CD4-positive, alpha-beta T cell treated with Interleukin-1 beta for 1 hour (primary cell): ENCODE data around the gene CCZ1.
"Not testable (repeated sequence)": the region's sequence is repeated elsewhere in the genome, so short reads cannot be mapped to it uniquely, and the experiment has no call there.

Experiments used
- DNase-seq, 2 donors: peaks; one replicate each; pipeline ENCODE4 v3.0.0-alpha.2; 2020 to 2022

Gene CCZ1

DNA sequence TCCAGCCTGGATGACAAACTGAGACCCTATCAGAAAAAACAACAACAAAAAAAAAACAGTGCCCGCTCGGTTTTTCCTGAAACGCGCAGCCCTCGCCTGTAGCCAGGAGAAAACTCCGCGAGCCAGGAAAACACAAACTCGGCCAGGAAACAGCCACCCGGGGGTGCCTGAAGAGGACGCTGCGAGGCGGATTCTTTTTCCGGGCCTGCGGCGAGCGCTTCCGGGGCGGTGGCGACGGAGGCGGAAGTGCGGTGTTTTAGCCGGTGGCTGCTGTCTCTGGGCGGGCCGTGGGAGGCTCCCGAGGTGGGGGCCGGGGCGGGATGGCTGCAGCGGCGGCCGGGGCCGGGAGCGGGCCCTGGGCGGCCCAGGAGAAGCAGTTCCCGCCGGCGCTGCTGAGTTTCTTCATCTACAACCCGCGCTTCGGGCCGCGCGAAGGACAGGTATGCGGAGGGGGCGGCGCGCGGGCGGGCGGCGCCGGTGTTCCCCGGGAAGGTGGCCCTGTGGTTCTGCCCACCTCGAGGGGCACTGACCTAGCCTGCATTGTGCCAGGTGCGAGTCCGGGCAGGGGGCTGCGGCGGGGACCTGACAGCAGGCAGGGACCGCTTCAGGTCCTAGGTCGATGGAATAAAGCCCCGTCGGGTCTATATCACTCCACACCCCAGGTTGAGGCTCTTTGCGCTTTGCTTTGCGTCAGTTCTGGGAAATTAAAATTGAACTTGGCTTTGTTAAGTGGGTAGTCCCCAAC is at the start of gene CCZ1:
Gene CCZ1 (plus strand): TSS at position 254 of the 745 bp plus-strand sequence. CDS start 67 bp downstream, at position 321.
- peak; percentile 72 to 74 for DNase-seq

DNA sequence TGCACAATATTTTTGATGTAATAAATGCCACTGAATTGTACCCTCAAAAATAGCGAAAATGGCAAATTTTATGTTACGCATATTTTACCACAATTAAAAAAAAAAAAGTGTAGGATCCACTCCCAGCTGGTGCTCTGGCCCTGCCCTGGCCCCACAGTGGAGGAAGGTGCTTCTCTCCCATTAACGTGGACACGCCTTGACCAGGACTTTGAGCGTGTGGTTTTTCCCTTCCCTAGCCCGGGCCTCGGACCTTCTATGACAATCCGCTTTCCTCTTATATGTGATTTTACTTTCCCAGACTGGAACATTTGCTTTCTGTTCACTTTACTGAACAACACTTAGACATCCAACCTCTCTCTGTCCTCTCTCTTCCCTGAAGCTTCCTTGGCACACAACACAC is 47.6 kb upstream of the CCZ1 start:
- no peak for DNase-seq

DNA sequence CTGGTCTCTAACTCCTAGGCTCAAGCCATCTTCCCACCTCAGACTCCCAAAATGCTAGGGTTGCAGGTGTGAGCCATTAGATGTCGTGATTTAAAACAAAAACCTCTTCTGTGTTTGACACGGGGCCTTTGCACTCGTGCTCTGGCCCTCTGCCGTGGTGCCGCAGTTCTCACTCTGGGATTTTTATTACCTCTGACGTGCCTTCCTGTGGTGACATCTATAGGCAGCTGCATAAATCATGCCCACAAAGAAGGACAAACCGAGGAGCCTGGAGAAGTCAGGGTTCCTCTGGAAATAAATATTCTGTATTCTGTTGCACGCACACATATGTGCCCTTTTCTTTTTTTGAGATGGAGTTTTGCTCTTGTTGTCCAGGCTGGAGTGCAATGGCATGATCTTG is 43.8 kb upstream of the CCZ1 start:
- DNase-seq = no peak

DNA sequence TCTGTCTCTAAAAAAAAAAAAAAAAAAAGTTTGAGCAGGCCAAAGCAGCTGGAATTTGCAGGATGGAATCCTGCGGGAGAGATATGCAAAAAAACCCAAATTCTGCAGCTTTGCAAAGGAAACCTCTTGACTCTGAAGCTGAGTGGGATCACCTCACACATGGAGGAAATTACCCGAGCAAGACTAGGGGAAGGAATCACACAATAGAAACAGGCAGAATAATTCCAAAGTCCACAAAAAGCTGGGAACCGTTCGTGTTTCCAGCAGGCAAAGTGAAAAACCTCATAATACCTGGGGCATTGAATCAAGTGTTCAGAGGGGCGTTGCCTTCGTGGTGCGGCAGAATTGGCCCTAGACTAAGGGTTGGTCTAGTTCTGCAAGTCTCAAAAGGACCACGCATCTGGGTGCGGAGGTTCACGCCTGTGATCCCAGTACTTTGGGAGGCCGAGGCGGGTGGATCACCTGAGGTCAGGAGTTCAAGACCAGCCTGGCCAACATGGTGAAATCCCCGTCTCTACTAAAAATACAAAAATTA is 41.4 kb upstream of the CCZ1 start:
- DNase-seq = not testable (repeated sequence)

DNA sequence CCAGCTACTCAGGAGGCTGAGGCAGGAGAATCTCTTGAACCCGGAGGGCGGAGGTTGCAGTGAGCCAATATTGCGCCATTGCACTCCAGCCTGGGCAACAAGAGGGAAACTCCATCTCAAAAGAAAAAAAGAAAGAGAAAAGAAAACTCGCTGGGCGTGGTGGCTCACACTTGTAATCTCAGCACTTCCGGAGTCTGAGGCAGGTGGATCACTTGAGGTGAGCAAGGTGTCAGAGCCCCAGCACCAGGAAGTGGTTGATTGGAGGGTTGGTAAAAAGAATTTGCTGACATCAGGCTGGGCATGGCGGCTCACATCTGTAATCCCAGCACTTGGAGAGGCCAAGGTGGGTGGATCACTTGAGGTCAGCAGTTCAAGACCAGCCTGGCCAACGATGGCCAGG is 40.0 kb upstream of the CCZ1 start:
- peak; percentile 68 to 81 for DNase-seq

DNA sequence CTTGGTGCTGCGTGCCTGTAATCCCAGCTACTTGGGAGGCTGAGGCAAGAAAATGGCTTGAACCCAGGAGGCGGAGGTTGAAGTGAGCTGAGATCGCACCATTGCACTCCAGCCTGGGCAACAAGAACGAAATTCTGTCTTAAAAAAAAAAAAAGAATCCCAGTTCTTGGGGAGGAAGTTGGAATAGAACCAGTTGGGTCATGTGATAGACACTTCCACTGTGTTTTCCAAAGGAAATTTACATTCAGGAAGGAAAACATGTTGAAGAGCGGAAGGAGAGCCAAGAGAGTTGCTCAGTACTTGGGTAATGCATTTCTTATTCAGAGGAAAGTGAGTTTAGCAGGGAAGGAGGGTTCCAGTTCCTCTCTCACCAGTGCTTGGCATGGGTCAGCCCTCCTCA is 37.3 kb upstream of the CCZ1 start:
- not testable (repeated sequence) for DNase-seq

DNA sequence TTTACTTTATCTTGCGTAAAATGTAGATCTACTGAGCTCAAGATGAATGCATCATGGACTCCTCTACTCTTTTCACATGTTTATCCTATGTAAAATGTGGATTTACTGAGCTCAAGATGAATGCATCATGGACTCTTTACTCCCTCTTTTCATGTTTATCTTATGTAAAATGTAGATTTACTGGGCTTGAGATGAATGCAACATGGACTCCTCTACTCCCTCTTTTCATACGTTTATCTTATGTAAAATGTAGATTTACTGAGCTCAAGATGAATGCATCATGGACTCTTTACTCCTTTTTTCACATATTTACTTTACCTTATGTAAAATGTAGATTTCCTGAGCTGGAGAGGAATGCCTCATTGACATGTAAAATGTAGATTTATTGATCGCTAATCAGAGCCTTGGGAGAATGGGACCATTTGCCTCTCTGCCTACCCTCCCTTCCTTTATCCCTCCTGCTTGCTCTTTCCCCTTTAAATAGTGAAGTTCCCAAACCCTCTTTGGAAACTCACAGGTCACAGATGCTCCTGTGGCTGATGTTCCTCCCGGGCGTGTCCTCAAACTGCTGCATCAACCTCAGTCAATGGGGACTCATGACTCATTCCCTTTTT is 35.7 kb upstream of the CCZ1 start:
- DNase-seq = not testable (repeated sequence)

DNA sequence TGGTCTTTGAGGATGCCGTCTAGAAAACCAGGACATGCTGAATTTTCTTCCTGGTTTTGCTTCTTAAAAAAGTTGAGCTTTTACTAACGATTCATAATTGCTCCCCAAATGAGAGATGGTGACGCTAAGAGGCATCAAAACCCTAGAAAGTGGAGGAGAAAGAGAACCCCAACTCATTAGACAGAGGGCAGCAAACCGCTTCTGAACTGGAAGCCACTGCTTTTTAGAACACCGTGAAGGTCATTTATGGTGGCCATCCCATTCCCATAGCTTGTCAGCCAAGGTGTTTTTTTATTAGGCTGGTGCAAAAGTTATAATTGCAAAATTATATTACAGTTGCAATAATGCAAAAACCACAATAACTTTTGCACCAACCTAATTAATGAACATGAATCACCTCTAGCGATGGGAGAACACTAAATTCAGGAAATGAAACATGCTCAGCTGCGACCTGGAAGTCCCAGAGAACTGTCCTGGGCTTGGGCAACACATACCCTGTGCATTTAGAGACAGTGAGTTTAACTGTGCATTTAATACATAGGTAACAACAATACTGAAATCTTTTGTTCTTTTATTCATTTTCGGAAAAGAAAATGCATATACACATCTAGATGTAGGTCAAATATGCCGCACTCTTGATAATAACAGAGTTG is 33.1 kb upstream of the CCZ1 start:
- DNase-seq = not testable (repeated sequence)

DNA sequence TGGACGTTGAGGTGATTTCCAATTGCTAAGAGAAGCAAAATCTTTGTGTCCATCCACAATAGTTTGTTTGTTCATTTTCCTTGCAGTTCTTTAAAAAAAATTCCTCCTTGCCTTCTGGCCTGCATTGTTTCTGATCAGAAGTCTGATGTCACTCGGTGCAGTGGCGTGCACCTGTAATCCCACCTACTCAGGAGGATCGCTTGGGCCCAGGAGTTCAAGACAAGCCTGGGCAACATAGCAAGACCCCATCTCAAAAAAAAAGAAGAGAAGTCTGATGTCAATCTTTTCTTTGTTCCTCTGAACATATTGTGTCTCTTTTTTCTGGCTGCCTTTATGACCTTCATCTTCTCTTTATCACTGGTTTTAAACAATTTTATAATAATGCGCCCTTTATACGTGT is 31.5 kb upstream of the CCZ1 start:
- no peak for DNase-seq

DNA sequence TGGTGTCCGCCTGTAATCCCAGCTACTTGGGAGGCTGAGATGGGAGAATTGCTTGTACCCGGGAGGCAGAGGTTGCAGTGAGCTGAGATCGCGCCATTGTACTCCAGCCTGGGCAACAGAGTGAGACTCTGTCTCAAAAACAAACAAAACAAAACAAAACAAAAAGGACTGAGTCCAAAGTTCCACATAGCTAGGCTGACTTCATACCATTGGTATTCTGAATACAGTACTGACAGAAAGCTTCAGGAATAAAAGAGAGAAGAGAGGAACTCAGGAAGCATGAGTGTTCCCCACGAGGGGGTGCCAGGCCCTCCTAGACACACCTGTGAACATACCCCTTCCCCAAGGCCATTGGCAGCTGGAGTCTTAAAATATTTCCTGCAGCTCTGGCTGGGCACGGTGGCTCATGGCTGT is 29.6 kb upstream of the CCZ1 start:
- not testable (repeated sequence) for DNase-seq

DNA sequence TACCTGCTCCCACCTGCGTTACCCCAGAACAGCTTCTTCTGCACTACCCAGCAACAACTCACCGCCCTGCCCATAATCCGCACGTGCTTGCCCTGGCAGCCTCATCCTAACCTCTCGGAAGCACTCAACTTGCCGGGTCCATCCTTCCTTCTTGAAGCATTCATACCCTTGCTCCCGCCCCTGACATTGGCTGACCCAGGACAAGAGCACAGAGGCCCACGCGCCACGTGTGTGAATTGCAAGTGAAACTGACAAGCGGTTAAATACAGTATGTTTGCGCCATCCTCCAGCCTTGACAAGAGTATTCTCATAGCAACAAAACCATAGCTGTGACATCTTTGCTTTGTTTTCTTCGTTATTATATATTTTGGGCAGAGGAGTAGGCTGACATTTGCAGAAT is 28.8 kb upstream of the CCZ1 start:
- no peak for DNase-seq

DNA sequence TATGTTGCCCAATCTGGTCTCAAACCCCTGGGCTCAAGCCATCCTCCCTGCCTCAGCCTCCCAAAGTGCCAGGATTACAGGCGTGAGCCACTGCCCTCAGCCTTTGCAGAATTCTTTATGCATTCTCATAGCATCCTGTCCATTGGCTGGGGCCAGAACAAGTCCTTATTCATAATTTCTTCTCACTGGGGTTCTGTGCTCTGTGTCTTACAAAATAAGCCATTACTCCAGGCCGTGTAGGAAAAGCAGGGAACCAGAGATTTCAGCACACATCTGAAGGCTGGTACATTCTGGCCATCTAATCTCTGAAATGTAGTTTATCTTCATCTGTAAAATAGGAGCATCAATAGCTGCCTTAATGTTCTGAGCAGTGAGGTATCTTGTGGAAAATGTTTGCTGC is 28.2 kb upstream of the CCZ1 start:
- DNase-seq = no peak

DNA sequence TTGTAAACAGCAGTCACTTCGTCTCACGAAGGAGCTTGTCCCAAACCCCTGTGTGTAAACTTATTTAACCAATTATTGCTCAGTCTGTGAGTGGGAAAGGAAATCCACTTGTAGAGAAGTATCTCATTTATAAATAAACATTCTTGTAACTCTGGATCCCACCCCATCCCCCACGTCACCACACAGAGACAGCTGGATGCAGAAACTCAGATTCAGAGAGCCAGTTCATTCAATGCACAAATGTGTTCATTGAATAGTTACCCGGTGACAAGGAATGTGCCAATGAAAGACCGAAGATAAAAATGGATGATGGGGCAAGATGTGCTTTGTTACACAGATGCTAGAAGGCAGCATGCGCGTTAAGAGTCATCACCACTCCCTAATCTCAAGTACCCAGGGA is 26.2 kb upstream of the CCZ1 start:
- DNase-seq = no peak

DNA sequence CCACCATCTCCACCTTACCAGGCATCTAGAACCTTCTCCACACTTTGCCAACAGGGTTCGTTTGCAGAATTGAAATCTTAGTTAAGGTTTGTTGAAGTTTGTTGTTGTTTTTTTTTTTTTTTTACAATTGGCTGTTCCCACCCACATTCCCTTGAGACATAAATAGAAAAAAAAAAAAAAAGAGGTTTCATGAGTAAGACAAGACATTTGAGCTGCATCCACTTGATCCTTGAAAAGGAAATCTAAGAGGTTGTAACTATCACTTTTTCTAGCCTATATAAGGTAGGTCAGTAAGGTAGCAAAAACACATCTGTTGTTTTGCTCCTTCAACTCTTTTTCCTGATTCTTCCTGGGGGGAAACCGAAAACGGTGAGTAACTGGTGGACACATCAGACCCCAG is 18.9 kb upstream of the CCZ1 start:
- DNase-seq = not testable (repeated sequence)

DNA sequence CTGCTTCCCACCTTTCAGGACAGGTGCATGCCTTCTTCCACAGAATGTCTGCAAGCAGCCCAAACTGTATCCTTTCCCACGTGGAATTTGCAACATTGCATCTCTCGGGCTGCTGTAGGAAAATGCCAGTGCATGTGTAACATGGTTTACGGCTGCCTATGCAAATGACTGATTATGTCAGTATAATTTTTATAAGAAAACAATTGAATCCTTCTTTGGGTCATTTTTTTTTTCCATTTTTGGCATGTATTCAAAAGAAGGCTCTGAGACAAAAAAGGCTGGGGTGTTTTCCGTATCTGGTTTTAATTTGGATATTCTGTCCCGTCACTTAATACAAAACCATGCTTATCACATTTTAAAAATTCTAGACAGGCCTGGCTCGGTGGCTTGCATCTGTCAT is 18.4 kb upstream of the CCZ1 start:
- DNase-seq = not testable (repeated sequence)

DNA sequence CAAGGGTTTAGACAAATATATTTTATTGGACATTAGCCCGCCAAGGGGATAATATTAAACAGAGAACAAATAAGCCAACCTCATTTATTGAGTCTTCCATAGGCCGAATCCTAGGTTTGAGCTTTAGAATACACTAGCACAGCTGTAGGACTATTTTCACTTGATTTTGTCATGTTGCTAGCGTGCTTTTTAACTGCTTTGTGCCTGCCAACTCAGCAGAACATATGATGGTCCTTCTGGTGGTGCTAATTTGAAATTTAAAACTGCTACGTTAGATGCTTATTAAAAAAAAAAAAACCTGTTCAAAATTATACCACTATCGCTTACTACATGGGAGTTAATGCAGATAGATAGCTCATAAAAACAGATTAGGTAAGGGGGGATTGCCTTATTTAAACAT is 14.1 kb upstream of the CCZ1 start:
- not testable (repeated sequence) for DNase-seq

DNA sequence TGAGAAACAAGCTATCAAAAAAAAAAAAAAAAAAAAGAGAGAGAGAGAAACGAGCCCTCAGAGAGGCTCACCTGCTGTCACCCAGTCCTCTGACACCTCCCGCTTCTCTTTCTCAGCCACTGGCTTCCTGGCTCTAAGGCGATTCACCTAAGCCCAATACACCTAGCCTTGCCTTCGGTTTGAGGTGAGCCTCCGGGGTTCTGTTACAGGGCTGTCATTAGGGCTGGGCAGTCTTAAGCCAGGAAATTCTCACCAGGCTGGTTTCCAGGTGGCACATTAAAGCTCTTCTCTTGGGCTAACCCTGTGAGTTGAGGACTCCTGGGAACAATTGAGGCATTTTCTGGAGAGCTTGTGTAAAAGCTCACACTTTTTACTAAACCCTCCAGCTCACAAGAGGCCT is 10.5 kb upstream of the CCZ1 start:
- DNase-seq = not testable (repeated sequence)

DNA sequence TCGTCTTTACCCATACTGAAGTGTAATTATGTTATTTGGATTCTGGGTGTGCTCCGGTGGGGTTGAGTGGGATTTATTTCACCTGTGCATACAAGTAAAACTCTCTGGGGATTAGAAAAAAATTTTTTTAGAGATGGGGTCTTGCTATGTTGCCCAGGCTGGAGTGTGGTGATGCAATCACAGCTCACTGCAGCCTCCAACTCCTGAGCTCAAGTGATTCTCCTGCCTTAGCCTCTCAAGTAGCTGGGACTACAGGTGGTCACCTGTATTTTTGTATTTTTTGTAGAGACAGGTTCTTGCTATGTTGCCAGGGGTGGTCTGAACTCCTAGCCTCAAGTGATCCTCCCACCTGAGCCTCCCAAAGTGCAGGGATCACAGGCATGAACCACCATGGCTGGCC is 8.3 kb upstream of the CCZ1 start:
- not testable (repeated sequence) for DNase-seq

DNA sequence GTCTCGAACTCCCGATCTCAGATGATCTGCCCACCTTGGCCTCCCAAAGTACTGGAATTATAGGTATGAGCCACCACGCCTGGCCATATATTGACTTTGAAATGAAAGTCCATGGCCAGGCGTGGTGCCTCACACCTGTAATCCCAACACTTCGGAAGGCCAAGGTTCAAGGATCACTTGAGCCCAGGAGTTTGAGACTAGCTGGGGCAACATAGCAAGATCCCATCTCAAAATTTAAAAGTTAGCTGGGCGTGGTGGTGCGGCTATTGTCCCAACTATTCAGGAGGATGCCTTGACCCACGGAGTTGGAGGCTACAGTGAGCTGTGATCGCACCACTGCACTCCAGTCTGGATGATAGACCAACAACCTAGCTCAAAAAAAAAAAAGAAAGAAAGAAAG is 6.0 kb upstream of the CCZ1 start:
- no peak for DNase-seq

DNA sequence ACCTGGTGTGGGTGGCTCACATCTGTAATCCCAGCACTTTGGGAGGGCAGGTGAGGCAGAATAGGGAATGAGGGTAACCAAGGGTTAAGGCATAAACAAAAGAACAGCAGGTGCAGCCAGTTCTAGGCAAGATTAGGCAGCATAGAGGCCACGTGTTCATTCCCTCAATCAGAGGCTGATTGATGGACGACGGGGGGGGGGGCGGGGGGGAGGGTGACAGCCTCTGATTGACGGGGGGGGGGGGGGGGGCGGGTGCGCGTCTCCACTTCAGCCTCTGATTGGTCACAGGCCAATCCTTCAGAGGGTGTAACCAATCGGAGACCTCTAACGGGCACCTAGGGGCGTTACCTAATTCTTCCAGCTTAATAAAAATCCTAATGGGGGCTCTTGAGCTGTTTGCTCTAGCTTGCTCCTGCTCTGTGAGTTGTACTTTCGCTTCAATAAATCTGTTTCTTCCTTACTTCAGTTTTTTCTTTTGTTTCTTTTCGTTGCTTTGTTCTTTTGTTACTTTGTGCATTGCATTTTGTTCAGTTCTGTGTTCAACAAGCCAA is 1.1 kb upstream of the CCZ1 start:
- not testable (repeated sequence) for DNase-seq

DNA sequence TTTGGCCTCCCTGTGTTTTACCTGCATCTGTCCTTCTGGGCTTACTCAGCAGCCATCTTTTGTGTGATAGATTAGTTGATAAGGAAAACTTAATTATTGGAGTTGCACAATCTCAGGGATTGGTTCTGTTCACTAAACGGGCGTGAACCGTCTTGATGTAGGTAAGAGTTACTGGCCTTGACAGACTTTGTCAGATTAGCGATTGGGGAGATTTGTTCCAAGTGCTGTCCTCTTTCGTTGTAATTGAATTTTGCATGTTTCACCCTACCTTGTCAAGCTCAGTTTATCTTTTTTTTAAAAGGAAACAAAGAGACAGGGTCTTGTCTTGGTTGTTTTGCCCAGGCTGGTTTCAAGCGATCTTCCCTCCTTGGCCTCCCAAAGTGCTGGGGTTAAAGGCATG is 4.5 kb downstream of the CCZ1 start:
- not testable (repeated sequence) for DNase-seq

DNA sequence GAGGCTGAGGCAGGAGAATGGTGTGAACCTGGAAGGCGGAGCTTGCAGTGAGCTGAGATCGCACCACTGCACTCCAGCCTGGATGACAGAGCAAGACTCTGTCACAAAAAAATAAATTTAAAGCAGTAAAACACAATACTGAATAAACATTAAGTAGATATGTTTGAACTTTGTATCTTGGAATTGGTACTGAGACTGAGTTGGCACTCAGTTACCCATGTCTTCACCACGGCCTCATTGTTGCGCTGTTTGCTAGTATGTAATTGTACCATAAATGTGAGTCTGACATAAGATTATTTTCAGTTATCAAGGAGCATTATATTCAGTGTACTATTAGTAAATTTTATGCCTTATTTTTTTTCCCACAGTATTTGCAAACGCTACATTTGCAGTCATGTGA is 6.2 kb downstream of the CCZ1 start:
- DNase-seq = not testable (repeated sequence)

DNA sequence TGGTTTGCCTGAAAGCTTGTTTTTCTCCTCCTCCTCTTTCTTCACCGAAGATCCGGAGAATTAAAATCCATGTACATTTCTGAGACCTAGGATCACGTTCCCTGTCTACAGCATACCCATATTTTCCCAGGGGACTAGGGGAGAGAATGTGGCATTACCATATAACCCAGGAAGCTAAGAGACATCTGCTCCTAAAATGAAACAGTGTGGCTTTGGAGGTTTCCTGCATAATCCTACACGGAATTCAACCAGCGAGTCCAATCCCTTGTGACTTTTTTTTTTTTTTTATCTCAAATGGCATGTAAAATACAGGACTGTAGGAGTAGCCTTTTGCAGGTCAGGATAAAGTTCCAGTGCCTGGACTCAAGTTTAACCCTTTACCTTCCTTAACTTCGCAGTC is 10.3 kb downstream of the CCZ1 start:
- DNase-seq = not testable (repeated sequence)

DNA sequence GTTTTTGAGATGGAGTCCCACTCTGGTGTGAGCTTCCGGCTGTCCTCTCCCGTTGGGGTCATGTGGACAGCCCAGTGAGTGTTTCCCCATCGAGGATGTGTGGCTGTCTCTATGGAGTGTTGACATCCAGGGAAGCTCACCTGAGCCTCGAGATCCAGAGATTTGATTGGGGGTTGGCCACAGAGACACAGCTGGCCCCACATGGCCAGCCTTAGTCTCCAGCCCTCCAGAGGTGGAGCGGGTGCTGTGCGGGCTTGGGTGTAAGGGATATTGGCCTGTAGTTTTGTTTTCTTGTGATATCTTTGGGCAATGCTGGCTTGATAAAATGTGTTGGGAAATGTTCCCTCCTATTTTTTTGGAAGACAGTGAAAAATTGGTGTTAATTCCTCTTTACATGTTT is 18.0 kb downstream of the CCZ1 start:
- DNase-seq = not testable (repeated sequence)
